Testis (tissue), 3 donors: ENCODE results near the gene KDM4C. TPM values are rescaled to one million over a fixed set of nuclear protein-coding genes. Genes with fewer than 3 reads are reported as not detected.

Experiments
- DNase-seq: peaks from one replicate; pipeline ENCODE4 v3.0.0-alpha.2; 2019
- H3K27ac ChIP-seq, 2 donors: fragments of 200-600 bp; sonication (generic); one replicate each; pipeline ENCODE4 v1.5.1; 2019
- H3K27me3 ChIP-seq: fragments of 200-600 bp; sonication (generic); one replicate; pipeline ENCODE4 v1.5.1; 2019
- H3K36me3 ChIP-seq: fragments of 200-600 bp; sonication (generic); one replicate; pipeline ENCODE4 v1.5.1; 2017; ENCODE audit warnings: low read depth; ENCODE audit errors: missing control alignments
- H3K4me1 ChIP-seq: fragments of 200-600 bp; sonication (generic); one replicate; pipeline ENCODE4 v1.5.1; 2019
- H3K4me3 ChIP-seq, 2 donors: fragments of 200-600 bp; sonication (generic); one replicate each; pipeline ENCODE4 v1.5.1; 2017 to 2019
- H3K9me3 ChIP-seq: fragments of 200-600 bp; sonication (generic); one replicate; pipeline ENCODE4 v1.5.1; 2017
- POLR2A ChIP-seq: fragments of 450-650 bp; IDR thresholded peaks from one replicate; pipeline ENCODE4 v1.6.1; 2017; ENCODE audit warnings: antibody characterized with exemption, mild to moderate bottlenecking, moderate library complexity
- WGBS, 2 donors: methylation state at CpG; one replicate each; pipeline ENCODE4 v1.1.5; 2018; 5-methylcytosine and 5-hydroxymethylcytosine counted together
- intact Hi-C: fragments of 100-400 bp; cut with DNase I; formaldehyde crosslinking; loops from one replicate; pipeline ENCODE4 v1.15.1; 2023; ENCODE audit warnings: low total_unique reads
- polyA plus RNA-seq: library from polyadenylated mRNA; stranded (reverse); fragments of 350-450 nt; fragmentation: Illumina TruSeq; extraction: RNeasy Lipid Tissue Mini Kit (QIAGEN cat#74804); gene quantifications from one replicate; pipeline ENCODE4 v1.2.3, GENCODE V29; 2014; ENCODE audit warnings: low read depth, low replicate concordance; ENCODE audit not compliant: insufficient read depth
- total RNA-seq, 2 donors: library from RNA; depleted of rRNA; stranded (reverse); fragments of >200 nt; gene quantifications; one replicate each; pipeline ENCODE4 v1.2.3, GENCODE V29; 2016
- TF ChIP-seq, protein P1 (sequence below), 3 experiments: fragments of 450-650 bp in 2 of 3; fragments of 200-600 bp in 1 of 3; sonication (generic) in 1 of 3; IDR thresholded peaks; one replicate each; pipeline ENCODE4 v1.5.1; 2016 to 2019; ENCODE audit warnings: antibody characterized with exemption in 3 of 3, mild to moderate bottlenecking in 2 of 3, moderate library complexity in 1 of 3

Gene KDM4C
- total and polyA plus RNA-seq, 3 donors from 2014 or later: 16.7 to 58.8 (median 48.8) TPM

- Histone ChIP-seq H3K36me3 (no peaks in the 10 kb centered on the region), H3K4me1 (no peaks in the 10 kb centered on the region), H3K9me3 (no peaks in the 10 kb centered on the region), H3K4me3 (no peak overlapping the region), H3K27ac (no peak overlapping the region), H3K27me3 (no peaks in the 10 kb centered on the region)
- DNase-seq: no peak
- WGBS, 2 donors: 86 to 91% methylated on average over 3 of the region's 3 CpGs
- intact Hi-C loops: no loop called here
- TF ChIP-seq, protein P1, sequence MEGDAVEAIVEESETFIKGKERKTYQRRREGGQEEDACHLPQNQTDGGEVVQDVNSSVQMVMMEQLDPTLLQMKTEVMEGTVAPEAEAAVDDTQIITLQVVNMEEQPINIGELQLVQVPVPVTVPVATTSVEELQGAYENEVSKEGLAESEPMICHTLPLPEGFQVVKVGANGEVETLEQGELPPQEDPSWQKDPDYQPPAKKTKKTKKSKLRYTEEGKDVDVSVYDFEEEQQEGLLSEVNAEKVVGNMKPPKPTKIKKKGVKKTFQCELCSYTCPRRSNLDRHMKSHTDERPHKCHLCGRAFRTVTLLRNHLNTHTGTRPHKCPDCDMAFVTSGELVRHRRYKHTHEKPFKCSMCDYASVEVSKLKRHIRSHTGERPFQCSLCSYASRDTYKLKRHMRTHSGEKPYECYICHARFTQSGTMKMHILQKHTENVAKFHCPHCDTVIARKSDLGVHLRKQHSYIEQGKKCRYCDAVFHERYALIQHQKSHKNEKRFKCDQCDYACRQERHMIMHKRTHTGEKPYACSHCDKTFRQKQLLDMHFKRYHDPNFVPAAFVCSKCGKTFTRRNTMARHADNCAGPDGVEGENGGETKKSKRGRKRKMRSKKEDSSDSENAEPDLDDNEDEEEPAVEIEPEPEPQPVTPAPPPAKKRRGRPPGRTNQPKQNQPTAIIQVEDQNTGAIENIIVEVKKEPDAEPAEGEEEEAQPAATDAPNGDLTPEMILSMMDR (IDR thresholded peaks at IDR 0.05): no peak
- no peak for TF ChIP-seq POLR2A
Measured at GRCh38 chr9:7094576-7094975, 336.8 kb downstream of the KDM4C start.

DNA sequence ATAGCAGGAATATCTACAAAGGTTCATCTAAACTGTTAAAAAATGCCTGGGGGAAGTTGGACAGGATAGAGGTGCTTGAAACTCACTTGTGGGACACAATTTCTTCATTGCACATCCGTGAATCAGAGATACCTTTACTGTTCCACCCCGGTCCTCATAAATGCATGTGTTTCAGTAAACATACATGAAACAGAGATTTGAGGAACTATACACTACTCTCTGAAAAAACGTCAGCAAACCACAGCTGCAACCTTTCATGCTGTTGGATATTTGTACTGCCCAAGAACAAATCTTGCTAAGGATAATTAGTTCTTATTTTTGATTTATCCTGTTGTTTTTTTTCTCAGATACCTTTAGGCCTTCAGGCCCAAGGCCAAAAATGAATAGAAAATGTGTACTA is 337.3 kb downstream of the KDM4C start:
- DNase-seq: no peak
- TF ChIP-seq, protein P1 (IDR thresholded peaks at IDR 0.05): no peak
- TF ChIP-seq POLR2A: no peak
- Histone ChIP-seq H3K36me3 (no peaks in the 10 kb centered on the region), H3K9me3 (no peaks in the 10 kb centered on the region), H3K4me3 (no peak overlapping the region), H3K4me1 (no peaks in the 10 kb centered on the region), H3K27me3 (no peaks in the 10 kb centered on the region), H3K27ac (no peak overlapping the region)
- intact Hi-C loops: no loop called here
- 80 to 82% methylated on average over 3 of the region's 3 CpGs for WGBS, 2 donors

DNA sequence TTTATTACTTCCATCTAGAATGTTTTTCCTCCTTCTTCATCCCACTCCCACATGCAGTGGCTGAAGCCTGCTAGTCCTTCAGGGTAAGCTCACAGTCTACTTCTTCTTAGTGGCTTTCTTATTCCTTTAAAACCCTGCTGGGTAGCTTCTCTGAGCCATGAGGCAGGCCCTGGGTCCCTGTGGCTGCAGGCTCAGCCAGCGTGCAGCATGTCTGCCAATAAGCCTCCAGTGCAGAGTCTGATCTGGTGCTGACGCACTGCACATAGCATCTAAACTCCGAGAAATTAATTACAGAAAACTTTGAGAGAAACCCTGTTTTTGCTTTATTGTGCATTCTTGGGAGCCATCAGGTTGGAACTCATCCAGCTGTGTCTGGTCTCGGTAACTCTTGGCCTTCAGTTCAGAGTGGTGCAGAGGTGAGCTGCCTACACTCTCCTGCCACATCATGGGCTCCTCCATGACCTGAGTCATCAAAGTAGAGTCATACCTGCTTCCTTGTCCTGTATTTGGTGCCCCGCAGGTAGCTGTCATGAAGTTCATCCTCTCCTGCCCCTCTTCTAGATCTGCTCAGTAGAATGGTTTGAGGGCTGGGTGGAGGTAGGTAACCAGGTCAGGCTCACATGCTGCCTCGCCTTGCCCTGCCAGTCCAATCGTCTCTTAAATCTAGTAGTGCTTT is 339.4 kb downstream of the KDM4C start:
- no peaks in the 10 kb centered on the region for H3K9me3 ChIP-seq
- H3K27ac ChIP-seq: no peak overlapping the region
- 80 to 91% methylated on average over 7 of the region's 7 CpGs for WGBS, 2 donors
- intact Hi-C loops: no loop called here
- no peak for TF ChIP-seq POLR2A
- TF ChIP-seq, protein P1 (IDR thresholded peaks at IDR 0.05): no peak
- H3K27me3 ChIP-seq: no peaks in the 10 kb centered on the region
- H3K4me3 ChIP-seq: no peak overlapping the region
- no peaks in the 10 kb centered on the region for H3K4me1 ChIP-seq
- DNase-seq: no peak
- H3K36me3 ChIP-seq: no peaks in the 10 kb centered on the region

DNA sequence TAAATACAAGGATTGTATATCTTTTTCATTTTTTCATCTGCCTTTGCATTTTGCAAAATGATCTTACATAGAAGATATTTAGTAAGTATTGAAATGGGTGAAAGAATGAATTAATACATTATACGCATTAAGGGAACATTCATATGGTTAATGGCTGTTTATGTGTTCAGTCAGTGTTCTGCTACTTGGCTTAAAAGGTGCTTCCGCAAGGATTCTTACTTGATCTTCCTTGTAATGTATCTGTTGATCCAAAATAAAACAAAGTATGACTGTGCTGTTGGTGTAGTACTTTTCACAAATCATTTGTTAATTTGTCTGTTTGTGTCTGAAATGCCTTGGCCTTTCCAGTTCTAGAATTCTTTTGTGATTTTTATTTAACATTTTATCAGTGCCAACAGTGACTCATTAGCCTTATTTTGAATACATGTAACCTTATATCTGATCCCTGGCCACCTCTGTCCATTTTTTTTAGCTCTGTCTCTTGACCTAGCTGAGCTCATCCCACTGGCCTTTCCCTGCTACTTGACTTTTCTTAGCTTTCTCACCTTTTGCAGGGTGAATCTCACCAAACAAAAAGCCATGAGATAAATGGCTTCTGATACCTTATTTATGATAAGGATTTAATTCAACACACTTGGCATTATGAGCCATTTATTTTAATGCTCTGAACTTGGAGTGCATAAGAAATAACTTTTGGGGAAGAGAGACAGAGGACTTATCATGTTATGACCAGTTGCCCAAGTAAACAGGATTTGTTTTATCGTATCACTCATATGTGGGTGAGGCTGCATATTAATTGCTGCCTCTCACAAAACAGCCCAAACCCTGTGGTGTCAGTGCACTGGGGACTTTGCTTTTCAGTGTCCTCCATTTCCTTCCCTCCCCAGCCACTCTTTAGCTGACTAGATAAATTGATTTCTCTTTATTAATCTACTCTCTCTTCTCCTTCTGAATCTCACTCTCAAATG is 340.3 kb downstream of the KDM4C start:
- TF ChIP-seq, protein P1 (IDR thresholded peaks at IDR 0.05): no peak
- TF ChIP-seq POLR2A: no peak
- H3K36me3 ChIP-seq: no peaks in the 10 kb centered on the region
- intact Hi-C loops: no loop called here
- no peaks in the 10 kb centered on the region for H3K9me3 ChIP-seq
- no peak overlapping the region for H3K4me3 ChIP-seq
- WGBS, 2 donors: 81 to 90% methylated on average over 3 of the region's 3 CpGs
- no peaks in the 10 kb centered on the region for H3K27me3 ChIP-seq
- H3K4me1 ChIP-seq: no peaks in the 10 kb centered on the region
- no peak overlapping the region for H3K27ac ChIP-seq
- no peak for DNase-seq
